DND-41 (cell line): ENCODE measurements around the gene PRR15L.

ENCODE experiments used
- EZH2 ChIP-seq: IDR thresholded peaks from 3 replicates; pipeline ENCODE4 v1.6.1; 2012; ENCODE audit warnings: borderline replicate concordance, low read depth, mild to moderate bottlenecking, moderate library complexity, low read length, inconsistent platforms; ENCODE audit not compliant: severe bottlenecking
- TF ChIP-seq, protein P1 (sequence below): IDR thresholded peaks from 2 replicates; pipeline ENCODE4 v1.5.1; 2012; ENCODE audit warnings: borderline replicate concordance, low read length, moderate library complexity, mild to moderate bottlenecking; ENCODE audit not compliant: poor library complexity, severe bottlenecking; ENCODE audit errors: extremely low read depth

DNA sequence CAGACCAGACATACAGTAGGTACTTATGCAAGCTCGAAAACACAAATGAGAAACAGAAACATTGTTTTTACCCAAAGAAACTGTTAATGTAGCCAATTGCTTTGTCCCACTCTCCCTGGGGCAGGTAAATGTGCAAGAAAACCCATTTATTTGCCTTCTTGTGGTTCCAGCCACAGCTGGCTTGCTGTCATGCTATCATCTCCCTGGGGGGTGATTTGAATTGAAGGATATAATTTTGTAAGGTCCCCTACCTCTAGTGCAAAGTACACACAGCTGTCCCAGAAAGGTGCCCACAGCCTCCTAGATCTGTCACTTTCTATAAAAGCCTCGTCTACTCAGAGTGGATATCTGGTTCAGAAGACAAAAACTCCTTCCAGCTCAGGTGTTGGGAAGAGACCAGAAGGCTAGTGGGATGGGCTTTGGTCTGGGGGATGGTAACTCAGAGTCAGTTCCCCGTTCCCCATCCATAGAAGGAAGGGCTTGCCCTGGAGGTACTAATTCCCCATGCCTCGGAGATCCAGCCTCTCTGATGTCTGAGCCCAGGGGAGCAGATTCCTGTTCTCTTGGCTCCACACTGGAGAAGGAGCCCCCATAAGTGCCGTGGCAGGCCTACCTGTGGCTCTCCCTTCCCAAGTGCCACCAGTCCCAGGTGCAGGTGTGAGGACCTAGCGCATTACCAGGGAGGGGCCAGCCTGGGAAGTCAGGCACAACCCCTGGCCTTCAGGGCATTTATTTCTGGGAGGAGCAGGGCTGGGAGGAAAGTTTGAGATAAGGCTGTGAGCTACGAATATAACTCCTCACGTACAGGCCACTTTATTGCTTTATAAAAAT is 2.4 kb upstream of the PRR15L start:
- TF ChIP-seq, protein P1, sequence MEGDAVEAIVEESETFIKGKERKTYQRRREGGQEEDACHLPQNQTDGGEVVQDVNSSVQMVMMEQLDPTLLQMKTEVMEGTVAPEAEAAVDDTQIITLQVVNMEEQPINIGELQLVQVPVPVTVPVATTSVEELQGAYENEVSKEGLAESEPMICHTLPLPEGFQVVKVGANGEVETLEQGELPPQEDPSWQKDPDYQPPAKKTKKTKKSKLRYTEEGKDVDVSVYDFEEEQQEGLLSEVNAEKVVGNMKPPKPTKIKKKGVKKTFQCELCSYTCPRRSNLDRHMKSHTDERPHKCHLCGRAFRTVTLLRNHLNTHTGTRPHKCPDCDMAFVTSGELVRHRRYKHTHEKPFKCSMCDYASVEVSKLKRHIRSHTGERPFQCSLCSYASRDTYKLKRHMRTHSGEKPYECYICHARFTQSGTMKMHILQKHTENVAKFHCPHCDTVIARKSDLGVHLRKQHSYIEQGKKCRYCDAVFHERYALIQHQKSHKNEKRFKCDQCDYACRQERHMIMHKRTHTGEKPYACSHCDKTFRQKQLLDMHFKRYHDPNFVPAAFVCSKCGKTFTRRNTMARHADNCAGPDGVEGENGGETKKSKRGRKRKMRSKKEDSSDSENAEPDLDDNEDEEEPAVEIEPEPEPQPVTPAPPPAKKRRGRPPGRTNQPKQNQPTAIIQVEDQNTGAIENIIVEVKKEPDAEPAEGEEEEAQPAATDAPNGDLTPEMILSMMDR, result no peak
- no peak for TF ChIP-seq EZH2
